ENCODE data around the gene PLIN5. TPM values are rescaled to one million over a fixed set of nuclear protein-coding genes. Genes with fewer than 3 reads are reported as not detected.

Gene PLIN5
- total and polyA plus RNA-seq, 10 of the 15 experiments (the other 5 are each of a cell fraction or from before 2014, with no cell fraction given) = 0.15 to 0.33 TPM; not detected in 8

DNA sequence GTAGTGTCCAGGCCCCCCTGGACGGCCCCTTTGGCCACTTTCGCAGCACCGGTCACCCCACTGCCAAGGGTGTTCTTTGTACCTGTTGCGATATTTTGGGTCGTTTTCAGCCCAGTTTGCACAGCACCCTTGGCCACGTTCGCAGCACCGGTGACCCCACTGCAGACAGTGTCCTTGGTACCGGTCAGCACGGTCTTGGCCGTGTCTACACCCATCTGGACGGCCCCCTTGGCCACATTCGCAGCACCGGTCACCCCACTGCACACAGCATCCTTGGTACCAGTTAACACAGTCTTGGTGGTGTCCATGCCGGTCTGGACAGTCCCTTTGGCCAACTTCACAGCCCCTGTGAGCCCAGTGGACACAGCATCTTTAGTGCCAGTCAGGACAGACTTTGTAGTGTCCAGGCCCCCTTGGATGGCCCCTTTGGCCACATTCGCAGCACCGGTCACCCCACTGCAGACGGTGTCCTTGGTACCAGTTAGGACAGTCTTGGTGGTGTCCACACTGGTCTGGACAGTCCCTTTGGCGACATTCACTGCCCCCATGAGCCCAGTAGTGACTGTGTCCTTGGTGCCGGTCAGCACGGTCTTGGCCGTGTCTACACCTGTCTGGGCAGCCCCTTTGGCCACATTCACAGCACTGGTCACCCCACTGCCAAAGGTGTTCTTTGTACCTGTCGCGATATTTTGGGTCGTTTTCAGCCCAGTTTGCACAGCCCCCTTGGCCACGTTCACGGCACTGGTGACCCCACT is 23.5 kb downstream of the PLIN5 start:
- TF ChIP-seq TCF3 (IDR thresholded peaks at IDR 0.05; ENCODE audit: borderline replicate concordance, insufficient read depth, low read depth, low read length) (no peak), POLR2AphosphoS2 (IDR thresholded peaks at IDR 0.05; ENCODE audit: low read depth, low read length) (no peak), WRNIP1 (IDR thresholded peaks at IDR 0.05; ENCODE audit: borderline replicate concordance, low read depth, low read length) (no peak)
- DNase-seq (ENCODE audit: low read depth, low spot score) (no peak), ATAC-seq (no peak), FAIRE-seq (no peak)
- intact Hi-C loops (cut with micrococcal nuclease; ENCODE audit: unreplicated experiment) = no loop called here
- no peak overlapping the region for H3K27ac ChIP-seq (ENCODE audit: control insufficient read depth, insufficient read depth)
- no peaks in the 10 kb centered on the region for H3K79me2 ChIP-seq (ENCODE audit: control insufficient read depth, insufficient read depth, low read length)
- BruUV-seq (replicated peaks) = no TSS peak
- CTCF ChIA-PET = no interaction called here
- 71% methylated on average over 27 of the region's 27 CpGs for WGBS (ENCODE audit: insufficient coverage, insufficient replicate concordance, low lambda C conversion rate, missing lambda C conversion rate)
- no peak overlapping the region for H3K4me2 ChIP-seq (ENCODE audit: control insufficient read depth, insufficient read depth)
- H3K36me3 ChIP-seq (ENCODE audit: control insufficient read depth in 2 of 2, insufficient read depth in 2 of 2, low read length in 1 of 2) = no peaks in the 10 kb centered on the region
- H3K9ac ChIP-seq (ENCODE audit: control insufficient read depth, insufficient read depth, low read length) = no peak overlapping the region
- no peaks in the 10 kb centered on the region for H3K4me1 ChIP-seq (ENCODE audit: control insufficient read depth, insufficient read depth, low read length)
- SMC1A ChIA-PET (ENCODE audit: uncharacterized antibody, unreplicated experiment) = no interaction called here
- in situ Hi-C loops (cut with MboI) = no loop called here
- POLR2A ChIA-PET = no interaction called here
- RAD21 ChIA-PET (ENCODE audit: unreplicated experiment) = no interaction called here
- H3K27me3 ChIP-seq (replicated peaks in 1 of 2; ENCODE audit: control insufficient read depth in 2 of 2, insufficient read depth in 2 of 2, low read length in 1 of 2) = no peaks in the 10 kb centered on the region
- no peak overlapping the region for H2AFZ ChIP-seq (ENCODE audit: control insufficient read depth, low read depth, low read length)
- H3K9me3 ChIP-seq (replicated peaks; ENCODE audit: control insufficient read depth, insufficient read depth, low read length) = no peaks in the 10 kb centered on the region
- H4K20me1 ChIP-seq (ENCODE audit: control insufficient read depth, insufficient read depth) = no peaks in the 10 kb centered on the region
- H3K4me3 ChIP-seq = no peak overlapping the region

- no peak for FAIRE-seq
- H3K27me3 ChIP-seq (replicated peaks in 1 of 2; ENCODE audit: control insufficient read depth in 2 of 2, insufficient read depth in 2 of 2, low read length in 1 of 2) = no peaks in the 10 kb centered on the region
- ChIA-PET CTCF (no interaction called here), RAD21 (ENCODE audit: unreplicated experiment) (no interaction called here), SMC1A (ENCODE audit: uncharacterized antibody, unreplicated experiment) (no interaction called here), POLR2A (interaction anchor here (0.6 kb wide), 1 partner anchor 262 kb away, joined by 3 read pairs; no protein-coding TSS in a partner anchor)
- intact Hi-C loops (cut with micrococcal nuclease; ENCODE audit: unreplicated experiment) (no loop called here), in situ Hi-C loops (cut with MboI) (no loop called here)
- TF ChIP-seq TAF1 (IDR thresholded peaks at IDR 0.05; ENCODE audit: borderline replicate concordance, low read depth, low read length) (no peak), SMARCA5 (IDR thresholded peaks at IDR 0.05) (no peak), ZNF217 (IDR thresholded peaks at IDR 0.05) (no peak), TCF3 (IDR thresholded peaks at IDR 0.05; ENCODE audit: borderline replicate concordance, insufficient read depth, low read depth, low read length) (no peak), KLF5 (IDR thresholded peaks at IDR 0.05; ENCODE audit: partially characterized antibody) (no peak), ETV6 (conservative IDR thresholded peaks at IDR 0.05 in 1 of 2, IDR thresholded peaks at IDR 0.05 in 1 of 2; ENCODE audit: borderline replicate concordance in 1 of 2, low read depth in 1 of 2) (no peak), SREBF1 (IDR thresholded peaks at IDR 0.05; ENCODE audit: low read length) (no peak), ZNF384 (IDR thresholded peaks at IDR 0.05; ENCODE audit: borderline replicate concordance, low read depth, low read length) (no peak), CHD4 (IDR thresholded peaks at IDR 0.05) (no peak), JUND (IDR thresholded peaks at IDR 0.05; ENCODE audit: low read depth, low read length) (no peak)
- TF ChIP-seq, protein P1, sequence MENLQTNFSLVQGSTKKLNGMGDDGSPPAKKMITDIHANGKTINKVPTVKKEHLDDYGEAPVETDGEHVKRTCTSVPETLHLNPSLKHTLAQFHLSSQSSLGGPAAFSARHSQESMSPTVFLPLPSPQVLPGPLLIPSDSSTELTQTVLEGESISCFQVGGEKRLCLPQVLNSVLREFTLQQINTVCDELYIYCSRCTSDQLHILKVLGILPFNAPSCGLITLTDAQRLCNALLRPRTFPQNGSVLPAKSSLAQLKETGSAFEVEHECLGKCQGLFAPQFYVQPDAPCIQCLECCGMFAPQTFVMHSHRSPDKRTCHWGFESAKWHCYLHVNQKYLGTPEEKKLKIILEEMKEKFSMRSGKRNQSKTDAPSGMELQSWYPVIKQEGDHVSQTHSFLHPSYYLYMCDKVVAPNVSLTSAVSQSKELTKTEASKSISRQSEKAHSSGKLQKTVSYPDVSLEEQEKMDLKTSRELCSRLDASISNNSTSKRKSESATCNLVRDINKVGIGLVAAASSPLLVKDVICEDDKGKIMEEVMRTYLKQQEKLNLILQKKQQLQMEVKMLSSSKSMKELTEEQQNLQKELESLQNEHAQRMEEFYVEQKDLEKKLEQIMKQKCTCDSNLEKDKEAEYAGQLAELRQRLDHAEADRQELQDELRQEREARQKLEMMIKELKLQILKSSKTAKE (IDR thresholded peaks at IDR 0.05; ENCODE audit: low read depth, poor library complexity, severe bottlenecking) = no peak
- H3K9me3 ChIP-seq (replicated peaks; ENCODE audit: control insufficient read depth, insufficient read depth, low read length) = no peaks in the 10 kb centered on the region
- no peak for DNase-seq (ENCODE audit: low read depth, low spot score)
- ATAC-seq = no peak; the same call in 2 of the 3 replicates
- H3K27ac ChIP-seq (ENCODE audit: control insufficient read depth, insufficient read depth) = no peak overlapping the region
- H3K4me3 ChIP-seq = no peak overlapping the region
- H3K36me3 ChIP-seq (ENCODE audit: control insufficient read depth in 2 of 2, insufficient read depth in 2 of 2, low read length in 1 of 2) = no peaks in the 10 kb centered on the region
- BruUV-seq (replicated peaks) = no TSS peak
- H4K20me1 ChIP-seq (ENCODE audit: control insufficient read depth, insufficient read depth) = no peaks in the 10 kb centered on the region
- H2AFZ ChIP-seq (ENCODE audit: control insufficient read depth, low read depth, low read length) = no peak overlapping the region
- H3K4me1 ChIP-seq (ENCODE audit: control insufficient read depth, insufficient read depth, low read length) = no peaks in the 10 kb centered on the region
- H3K4me2 ChIP-seq (ENCODE audit: control insufficient read depth, insufficient read depth) = no peak overlapping the region
- H3K9ac ChIP-seq (ENCODE audit: control insufficient read depth, insufficient read depth, low read length) = no peak overlapping the region
- no peaks in the 10 kb centered on the region for H3K79me2 ChIP-seq (ENCODE audit: control insufficient read depth, insufficient read depth, low read length)
- whole genome bisulfite sequencing (ENCODE audit: insufficient coverage, insufficient replicate concordance, low lambda C conversion rate, missing lambda C conversion rate) = 82% methylated on average over 37 of the region's 37 CpGs
Measured at GRCh38 chr19:4510435-4511255, 24.4 kb downstream of the PLIN5 start.
